Umbilical cord (tissue), 2 donors: ENCODE results near the gene WWOX. TPM values are rescaled to one million over a fixed set of nuclear protein-coding genes. Genes with fewer than 3 reads are reported as not detected.

Source experiments
- DNase-seq: peaks from one replicate; pipeline ENCODE4 v3.0.0-alpha.2; 2015; ENCODE audit warnings: low spot score
- total RNA-seq: library from RNA; depleted of rRNA; stranded (reverse); fragments of >200 nt; gene quantifications from one replicate; pipeline ENCODE4 v1.2.3, GENCODE V29; 2014; ENCODE audit warnings: low replicate concordance; ENCODE audit not compliant: insufficient read depth

The WWOX gene
- total RNA-seq, 1 donor from 2014 or later = 54.4 TPM

- DNase-seq = no peak
Measured at GRCh38 chr16:78297066-78297666, 197.7 kb downstream of the WWOX start.

GRCh38 chr16:78298986-78299385, 199.5 kb downstream of the WWOX start:
- DNase-seq = peak; percentile 31

- no peak for DNase-seq
Measured at GRCh38 chr16:78300469-78300868, 201.0 kb downstream of the WWOX start.

- peak; percentile 62 for DNase-seq
Measured at GRCh38 chr16:78303946-78304345, 204.5 kb downstream of the WWOX start.

- DNase-seq = no peak
Measured at GRCh38 chr16:78306361-78306760, 206.9 kb downstream of the WWOX start.

GRCh38 chr16:78307824-78308528, 208.5 kb downstream of the WWOX start:
- peak; percentile 33 for DNase-seq

- DNase-seq = no peak
Measured at GRCh38 chr16:78309763-78310162, 210.3 kb downstream of the WWOX start.

- no peak for DNase-seq
Measured at GRCh38 chr16:78310196-78310595, 210.7 kb downstream of the WWOX start.

- peak; percentile 70 for DNase-seq
Measured at GRCh38 chr16:78310990-78311561, 211.6 kb downstream of the WWOX start.

GRCh38 chr16:78311831-78312230, 212.4 kb downstream of the WWOX start:
- no peak for DNase-seq

GRCh38 chr16:78317564-78318240, 218.2 kb downstream of the WWOX start:
- peak; percentile 48 for DNase-seq

GRCh38 chr16:78321620-78322360, 222.3 kb downstream of the WWOX start:
- DNase-seq = no peak

GRCh38 chr16:78323315-78323714, 223.9 kb downstream of the WWOX start:
- no peak for DNase-seq

- no peak for DNase-seq
Measured at GRCh38 chr16:78324649-78325285, 225.3 kb downstream of the WWOX start.

GRCh38 chr16:78325468-78326352, 226.3 kb downstream of the WWOX start:
- DNase-seq = no peak

- DNase-seq = no peak
Measured at GRCh38 chr16:78326731-78327130, 227.3 kb downstream of the WWOX start.

GRCh38 chr16:78331731-78332130, 232.3 kb downstream of the WWOX start:
- no peak for DNase-seq

- DNase-seq = no peak
Measured at GRCh38 chr16:78333808-78334207, 234.4 kb downstream of the WWOX start.

- no peak for DNase-seq
Measured at GRCh38 chr16:78340590-78340989, 241.1 kb downstream of the WWOX start.

- no peak for DNase-seq
Measured at GRCh38 chr16:78348068-78348467, 248.6 kb downstream of the WWOX start.
